GM12801 (cell line): ENCODE data around the gene PTPRF.

Experiments used
- TF ChIP-seq, protein P1 (sequence below): IDR thresholded peaks from one replicate; pipeline ENCODE4 v1.5.1; 2011; ENCODE audit warnings: control low read depth; ENCODE audit not compliant: insufficient read length; ENCODE audit errors: extremely low read depth

The PTPRF gene

DNA sequence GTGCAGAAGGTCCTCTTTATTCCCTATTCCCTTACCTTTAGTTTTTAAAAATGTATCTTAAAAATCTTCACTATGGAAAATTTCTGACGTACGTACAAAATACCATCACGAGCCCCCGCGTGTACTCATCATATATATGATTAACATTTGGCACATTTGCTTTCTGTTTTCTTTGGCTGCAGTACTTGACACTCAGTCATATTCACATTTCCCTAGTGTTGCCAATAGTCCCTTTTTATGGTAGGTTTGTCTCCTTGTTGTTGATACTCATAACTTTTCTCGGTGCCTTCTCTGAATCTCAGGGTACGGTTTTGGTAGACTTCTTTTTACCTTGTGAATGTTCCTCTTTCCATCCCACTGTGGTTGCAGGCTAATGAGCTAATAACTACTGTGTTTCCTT, 142.6 kb downstream of the PTPRF start:
- TF ChIP-seq, protein P1, sequence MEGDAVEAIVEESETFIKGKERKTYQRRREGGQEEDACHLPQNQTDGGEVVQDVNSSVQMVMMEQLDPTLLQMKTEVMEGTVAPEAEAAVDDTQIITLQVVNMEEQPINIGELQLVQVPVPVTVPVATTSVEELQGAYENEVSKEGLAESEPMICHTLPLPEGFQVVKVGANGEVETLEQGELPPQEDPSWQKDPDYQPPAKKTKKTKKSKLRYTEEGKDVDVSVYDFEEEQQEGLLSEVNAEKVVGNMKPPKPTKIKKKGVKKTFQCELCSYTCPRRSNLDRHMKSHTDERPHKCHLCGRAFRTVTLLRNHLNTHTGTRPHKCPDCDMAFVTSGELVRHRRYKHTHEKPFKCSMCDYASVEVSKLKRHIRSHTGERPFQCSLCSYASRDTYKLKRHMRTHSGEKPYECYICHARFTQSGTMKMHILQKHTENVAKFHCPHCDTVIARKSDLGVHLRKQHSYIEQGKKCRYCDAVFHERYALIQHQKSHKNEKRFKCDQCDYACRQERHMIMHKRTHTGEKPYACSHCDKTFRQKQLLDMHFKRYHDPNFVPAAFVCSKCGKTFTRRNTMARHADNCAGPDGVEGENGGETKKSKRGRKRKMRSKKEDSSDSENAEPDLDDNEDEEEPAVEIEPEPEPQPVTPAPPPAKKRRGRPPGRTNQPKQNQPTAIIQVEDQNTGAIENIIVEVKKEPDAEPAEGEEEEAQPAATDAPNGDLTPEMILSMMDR: no peak
